RPMI7951 (cell line): ENCODE measurements around the gene UCMA. TPM values are rescaled to one million over a fixed set of nuclear protein-coding genes. Genes with fewer than 3 reads are reported as not detected.
"Not testable (repeated sequence)": the region's sequence is repeated elsewhere in the genome, so short reads cannot be mapped to it uniquely, and the experiment has no call there.

ENCODE experiments used
- DNase-seq: peaks from one replicate; pipeline ENCODE4 v3.0.0-alpha.2; 2012; ENCODE audit warnings: low read depth
- total RNA-seq: library from RNA; depleted of rRNA; stranded (reverse); fragments of >200 nt; shearing (Covaris generic); gene quantifications from 2 replicates; pipeline ENCODE4 v1.2.3, GENCODE V29; 2014; rRNA removed

The UCMA gene
- total RNA-seq: not detected in 2 replicates

GRCh38 chr10:13234172-13234571, at the start of gene UCMA:
UCMA (minus strand) TSS chr10:13234374; CDS start chr10:13234258, 116 bp downstream.
- no peak for DNase-seq

- DNase-seq: not testable (repeated sequence)
Measured at GRCh38 chr10:13282348-13282747, 48.2 kb upstream of the UCMA start.

- no peak for DNase-seq
Measured at GRCh38 chr10:13276749-13277365, 42.7 kb upstream of the UCMA start.

GRCh38 chr10:13276146-13276545, 42.0 kb upstream of the UCMA start:
- not testable (repeated sequence) for DNase-seq

- DNase-seq: peak; percentile 48
Measured at GRCh38 chr10:13272164-13272571, 38.0 kb upstream of the UCMA start.

GRCh38 chr10:13271552-13272163, 37.5 kb upstream of the UCMA start:
- DNase-seq: peak; percentile 54

GRCh38 chr10:13270877-13271551, 36.8 kb upstream of the UCMA start:
- peak; percentile 23 for DNase-seq

- no peak for DNase-seq
Measured at GRCh38 chr10:13268841-13269240, 34.7 kb upstream of the UCMA start.

GRCh38 chr10:13268310-13268709, 34.1 kb upstream of the UCMA start:
- no peak for DNase-seq

GRCh38 chr10:13263591-13263990, 29.4 kb upstream of the UCMA start:
- no peak for DNase-seq

GRCh38 chr10:13262433-13262832, 28.3 kb upstream of the UCMA start:
- DNase-seq: no peak

GRCh38 chr10:13257621-13258140, 23.5 kb upstream of the UCMA start:
- no peak for DNase-seq

GRCh38 chr10:13256627-13257026, 22.5 kb upstream of the UCMA start:
- no peak for DNase-seq

- no peak for DNase-seq
Measured at GRCh38 chr10:13253726-13254125, 19.6 kb upstream of the UCMA start.

GRCh38 chr10:13247784-13248183, 13.6 kb upstream of the UCMA start:
- DNase-seq: no peak

- no peak for DNase-seq
Measured at GRCh38 chr10:13247246-13247645, 13.1 kb upstream of the UCMA start.

- DNase-seq: not testable (repeated sequence)
Measured at GRCh38 chr10:13242260-13242659, 8.1 kb upstream of the UCMA start.

- no peak for DNase-seq
Measured at GRCh38 chr10:13241613-13242012, 7.4 kb upstream of the UCMA start.

GRCh38 chr10:13239923-13240322, 5.7 kb upstream of the UCMA start:
- no peak for DNase-seq

GRCh38 chr10:13238271-13239077, 4.3 kb upstream of the UCMA start:
- no peak for DNase-seq

- no peak for DNase-seq
Measured at GRCh38 chr10:13236638-13237037, 2.5 kb upstream of the UCMA start.

- not testable (repeated sequence) for DNase-seq
Measured at GRCh38 chr10:13234736-13235135, 562 bp upstream of the UCMA start.
